GM23248 (cell line): Measurements from ENCODE around the gene PHETA2.

Experiments used
- EZH2 ChIP-seq: fragments of 200-600 bp; sonication (generic); IDR thresholded peaks from 2 replicates; pipeline ENCODE4 v1.6.1; 2018; ENCODE audit warnings: antibody characterized with exemption, mild to moderate bottlenecking; ENCODE audit not compliant: insufficient read depth, poor library complexity, severe bottlenecking
- EZH2phosphoT487 ChIP-seq: fragments of 200-600 bp; sonication (generic); IDR thresholded peaks from 2 replicates; pipeline ENCODE4 v1.6.1; 2018; ENCODE audit warnings: antibody characterized with exemption, moderate library complexity, mild to moderate bottlenecking, low read depth; ENCODE audit not compliant: insufficient read depth

DNA sequence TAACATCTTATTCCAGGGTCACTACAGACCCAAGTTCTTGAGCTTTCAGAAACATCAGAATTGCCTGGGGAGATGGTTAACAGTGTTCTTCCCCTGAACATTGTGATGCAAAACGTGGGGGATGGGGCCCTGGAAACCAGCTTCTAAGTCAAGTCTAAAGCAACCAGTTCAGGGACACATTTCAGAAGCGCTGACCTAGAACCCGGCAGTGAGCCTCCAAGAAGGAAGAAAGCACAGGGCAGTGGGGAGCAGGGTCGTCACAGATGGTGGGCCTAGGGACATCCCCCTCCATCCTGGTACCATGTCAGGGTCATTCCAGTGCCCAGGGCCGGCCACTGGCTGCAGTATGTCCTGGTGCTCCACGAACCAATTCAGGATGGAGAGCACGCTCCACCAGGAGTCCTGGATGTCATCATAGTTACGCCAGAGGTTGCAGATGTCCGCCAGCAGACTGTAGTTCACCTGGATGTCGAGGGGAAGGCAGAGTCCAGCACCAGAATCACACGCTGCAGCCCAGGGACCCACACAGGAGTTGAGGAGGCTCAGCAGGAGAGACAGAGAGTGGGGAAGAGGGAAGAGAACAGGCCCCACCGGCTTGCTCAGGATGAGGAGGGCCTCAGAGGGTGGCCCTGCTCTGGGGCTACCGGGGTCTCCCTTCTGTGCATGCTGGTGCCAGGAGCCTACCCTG lies 8.5 kb upstream of the PHETA2 start:
- no peak for TF ChIP-seq EZH2
- no peak for TF ChIP-seq EZH2phosphoT487
